H1 (cell line): ENCODE results near the gene CASK. TPM values are rescaled to one million over a fixed set of nuclear protein-coding genes. Genes with fewer than 3 reads are reported as not detected.

Experiments used
- JUN ChIP-seq: IDR thresholded peaks from 2 replicates; pipeline ENCODE4 v1.6.1; 2011; ENCODE audit warnings: low read depth, mild to moderate bottlenecking, improper control_type of control experiment, low read length
- RBBP5 ChIP-seq: IDR thresholded peaks from 2 replicates; pipeline ENCODE4 v1.7.1; 2012; ENCODE audit warnings: low read depth, mild to moderate bottlenecking, inconsistent platforms, low read length, moderate library complexity, borderline replicate concordance
- polyA plus RNA-seq, 7 experiments: library from polyadenylated mRNA; depleted of rRNA in 3 of 7; stranded (reverse) in 5 of 7; unstranded in 2 of 7; fragments of >200 nt in 5 of 7; fragments of 200-250 nt in 2 of 7; gene quantifications; 1 replicate in 5 of 7; 2 replicates in 1 of 7; 4 replicates in 1 of 7; pipeline versions ENCODE4 v1.2.1 to v1.2.3, GENCODE V29; 2011 to 2013; ENCODE audit warnings: missing spikeins in 2 of 7, mixed read lengths in 2 of 7
- total RNA-seq: library from RNA; stranded (reverse); fragmentation: NEBNext Ultra II Directional; extraction: Animal tissue kit (Norgen Biotek cat#: 25700); gene quantifications from 2 replicates; pipeline ENCODE4 v1.2.1, GENCODE V29; 2021
- TF ChIP-seq, protein P1 (sequence below): fragments of 300-600 bp; sonication (generic); IDR thresholded peaks from 2 replicates; pipeline ENCODE4 v1.7.1; 2012; ENCODE audit warnings: low read length, moderate library complexity, mild to moderate bottlenecking, inconsistent platforms; ENCODE audit not compliant: insufficient replicate concordance
- TF ChIP-seq, protein P2 (sequence below): IDR thresholded peaks from 2 replicates; pipeline ENCODE4 v1.6.1; 2012; ENCODE audit warnings: inconsistent platforms

CASK gene
- total and polyA plus RNA-seq, 2 of the 8 experiments (the other 6 are each of a cell fraction or from before 2014, with no cell fraction given) = 21.6 to 55.1 TPM

DNA sequence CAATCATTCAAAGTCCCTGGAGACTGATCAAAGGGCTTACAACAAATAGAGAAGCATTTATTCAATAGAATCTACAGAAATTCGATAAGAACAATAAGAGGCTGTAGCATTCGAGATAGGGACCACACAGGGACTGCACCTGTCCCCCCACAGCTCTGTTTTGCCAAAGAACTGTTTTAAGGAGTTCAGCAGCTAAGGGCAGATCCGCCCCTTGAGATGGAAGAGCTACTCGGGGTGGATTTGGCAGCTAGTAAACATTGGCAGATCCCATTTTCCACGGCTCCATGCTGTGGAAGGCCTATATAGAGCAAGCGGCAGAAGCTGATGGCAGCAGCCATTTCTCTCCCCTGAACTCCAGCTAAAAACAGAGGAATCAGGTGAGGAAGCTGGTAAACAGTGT, 123.7 kb downstream of the CASK start (continued):
- TF ChIP-seq, protein P1, sequence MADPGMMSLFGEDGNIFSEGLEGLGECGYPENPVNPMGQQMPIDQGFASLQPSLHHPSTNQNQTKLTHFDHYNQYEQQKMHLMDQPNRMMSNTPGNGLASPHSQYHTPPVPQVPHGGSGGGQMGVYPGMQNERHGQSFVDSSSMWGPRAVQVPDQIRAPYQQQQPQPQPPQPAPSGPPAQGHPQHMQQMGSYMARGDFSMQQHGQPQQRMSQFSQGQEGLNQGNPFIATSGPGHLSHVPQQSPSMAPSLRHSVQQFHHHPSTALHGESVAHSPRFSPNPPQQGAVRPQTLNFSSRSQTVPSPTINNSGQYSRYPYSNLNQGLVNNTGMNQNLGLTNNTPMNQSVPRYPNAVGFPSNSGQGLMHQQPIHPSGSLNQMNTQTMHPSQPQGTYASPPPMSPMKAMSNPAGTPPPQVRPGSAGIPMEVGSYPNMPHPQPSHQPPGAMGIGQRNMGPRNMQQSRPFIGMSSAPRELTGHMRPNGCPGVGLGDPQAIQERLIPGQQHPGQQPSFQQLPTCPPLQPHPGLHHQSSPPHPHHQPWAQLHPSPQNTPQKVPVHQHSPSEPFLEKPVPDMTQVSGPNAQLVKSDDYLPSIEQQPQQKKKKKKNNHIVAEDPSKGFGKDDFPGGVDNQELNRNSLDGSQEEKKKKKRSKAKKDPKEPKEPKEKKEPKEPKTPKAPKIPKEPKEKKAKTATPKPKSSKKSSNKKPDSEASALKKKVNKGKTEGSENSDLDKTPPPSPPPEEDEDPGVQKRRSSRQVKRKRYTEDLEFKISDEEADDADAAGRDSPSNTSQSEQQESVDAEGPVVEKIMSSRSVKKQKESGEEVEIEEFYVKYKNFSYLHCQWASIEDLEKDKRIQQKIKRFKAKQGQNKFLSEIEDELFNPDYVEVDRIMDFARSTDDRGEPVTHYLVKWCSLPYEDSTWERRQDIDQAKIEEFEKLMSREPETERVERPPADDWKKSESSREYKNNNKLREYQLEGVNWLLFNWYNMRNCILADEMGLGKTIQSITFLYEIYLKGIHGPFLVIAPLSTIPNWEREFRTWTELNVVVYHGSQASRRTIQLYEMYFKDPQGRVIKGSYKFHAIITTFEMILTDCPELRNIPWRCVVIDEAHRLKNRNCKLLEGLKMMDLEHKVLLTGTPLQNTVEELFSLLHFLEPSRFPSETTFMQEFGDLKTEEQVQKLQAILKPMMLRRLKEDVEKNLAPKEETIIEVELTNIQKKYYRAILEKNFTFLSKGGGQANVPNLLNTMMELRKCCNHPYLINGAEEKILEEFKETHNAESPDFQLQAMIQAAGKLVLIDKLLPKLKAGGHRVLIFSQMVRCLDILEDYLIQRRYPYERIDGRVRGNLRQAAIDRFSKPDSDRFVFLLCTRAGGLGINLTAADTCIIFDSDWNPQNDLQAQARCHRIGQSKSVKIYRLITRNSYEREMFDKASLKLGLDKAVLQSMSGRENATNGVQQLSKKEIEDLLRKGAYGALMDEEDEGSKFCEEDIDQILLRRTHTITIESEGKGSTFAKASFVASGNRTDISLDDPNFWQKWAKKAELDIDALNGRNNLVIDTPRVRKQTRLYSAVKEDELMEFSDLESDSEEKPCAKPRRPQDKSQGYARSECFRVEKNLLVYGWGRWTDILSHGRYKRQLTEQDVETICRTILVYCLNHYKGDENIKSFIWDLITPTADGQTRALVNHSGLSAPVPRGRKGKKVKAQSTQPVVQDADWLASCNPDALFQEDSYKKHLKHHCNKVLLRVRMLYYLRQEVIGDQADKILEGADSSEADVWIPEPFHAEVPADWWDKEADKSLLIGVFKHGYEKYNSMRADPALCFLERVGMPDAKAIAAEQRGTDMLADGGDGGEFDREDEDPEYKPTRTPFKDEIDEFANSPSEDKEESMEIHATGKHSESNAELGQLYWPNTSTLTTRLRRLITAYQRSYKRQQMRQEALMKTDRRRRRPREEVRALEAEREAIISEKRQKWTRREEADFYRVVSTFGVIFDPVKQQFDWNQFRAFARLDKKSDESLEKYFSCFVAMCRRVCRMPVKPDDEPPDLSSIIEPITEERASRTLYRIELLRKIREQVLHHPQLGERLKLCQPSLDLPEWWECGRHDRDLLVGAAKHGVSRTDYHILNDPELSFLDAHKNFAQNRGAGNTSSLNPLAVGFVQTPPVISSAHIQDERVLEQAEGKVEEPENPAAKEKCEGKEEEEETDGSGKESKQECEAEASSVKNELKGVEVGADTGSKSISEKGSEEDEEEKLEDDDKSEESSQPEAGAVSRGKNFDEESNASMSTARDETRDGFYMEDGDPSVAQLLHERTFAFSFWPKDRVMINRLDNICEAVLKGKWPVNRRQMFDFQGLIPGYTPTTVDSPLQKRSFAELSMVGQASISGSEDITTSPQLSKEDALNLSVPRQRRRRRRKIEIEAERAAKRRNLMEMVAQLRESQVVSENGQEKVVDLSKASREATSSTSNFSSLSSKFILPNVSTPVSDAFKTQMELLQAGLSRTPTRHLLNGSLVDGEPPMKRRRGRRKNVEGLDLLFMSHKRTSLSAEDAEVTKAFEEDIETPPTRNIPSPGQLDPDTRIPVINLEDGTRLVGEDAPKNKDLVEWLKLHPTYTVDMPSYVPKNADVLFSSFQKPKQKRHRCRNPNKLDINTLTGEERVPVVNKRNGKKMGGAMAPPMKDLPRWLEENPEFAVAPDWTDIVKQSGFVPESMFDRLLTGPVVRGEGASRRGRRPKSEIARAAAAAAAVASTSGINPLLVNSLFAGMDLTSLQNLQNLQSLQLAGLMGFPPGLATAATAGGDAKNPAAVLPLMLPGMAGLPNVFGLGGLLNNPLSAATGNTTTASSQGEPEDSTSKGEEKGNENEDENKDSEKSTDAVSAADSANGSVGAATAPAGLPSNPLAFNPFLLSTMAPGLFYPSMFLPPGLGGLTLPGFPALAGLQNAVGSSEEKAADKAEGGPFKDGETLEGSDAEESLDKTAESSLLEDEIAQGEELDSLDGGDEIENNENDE = no peak
- TF ChIP-seq, protein P2, sequence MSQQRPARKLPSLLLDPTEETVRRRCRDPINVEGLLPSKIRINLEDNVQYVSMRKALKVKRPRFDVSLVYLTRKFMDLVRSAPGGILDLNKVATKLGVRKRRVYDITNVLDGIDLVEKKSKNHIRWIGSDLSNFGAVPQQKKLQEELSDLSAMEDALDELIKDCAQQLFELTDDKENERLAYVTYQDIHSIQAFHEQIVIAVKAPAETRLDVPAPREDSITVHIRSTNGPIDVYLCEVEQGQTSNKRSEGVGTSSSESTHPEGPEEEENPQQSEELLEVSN = no peak
- TF ChIP-seq RBBP5 (no peak), JUN (no peak)
